GM12878 (cell line): ENCODE results near the gene SSTR1. TPM values are rescaled to one million over a fixed set of nuclear protein-coding genes. Genes with fewer than 3 reads are reported as not detected.

Experiments used
- ATAC-seq: fragments of 200-7000 bp; cut with Tn5 transposase; 3 replicates; pipeline ENCODE4 v1.9.1; 2020; ENCODE audit warnings: mild to moderate bottlenecking, moderate library complexity
- BruUV-seq: library from RNA; stranded (reverse); fragments of 400-500 nt; replicated peaks from 2 replicates; lab custom pipeline; 2021; lab: Mats Ljungman, UMichigan
- CTCF ChIA-PET: fragments of 300-600 bp; sonication (Branson Sonifier 250); formaldehyde crosslinking; extraction: SDS; loops from one replicate; lab custom pipeline; 2021; ENCODE audit warnings: inconsistent platforms; lab: Yijun Ruan, JAX
- POLR2A ChIA-PET: fragments of 350-600 bp; formaldehyde crosslinking; extraction: SDS; loops from one replicate; lab custom pipeline; 2021; ENCODE audit warnings: inconsistent platforms; lab: Charles Lee
- RAD21 ChIA-PET: fragments of 300-600 bp; sonication (Branson Sonifier 250); formaldehyde crosslinking; loops from one replicate; lab custom pipeline; 2023; ENCODE audit warnings: antibody characterized with exemption; ENCODE audit not compliant: unreplicated experiment; lab: Charles Lee
- SMC1A ChIA-PET: fragments of 300-600 bp; sonication (Branson Sonifier 250); formaldehyde crosslinking; loops from one replicate; lab custom pipeline; 2023; ENCODE audit not compliant: unreplicated experiment, uncharacterized antibody; lab: Charles Lee
- DNase-seq: peaks from one replicate; pipeline ENCODE4 v3.0.0-alpha.2; 2011; ENCODE audit warnings: low read depth, low spot score
- FAIRE-seq: peaks from 3 replicates; lab custom pipeline; 2011; peaks lifted over from hg19 to GRCh38; lab: Jason Lieb, UNC
- H2AFZ ChIP-seq: 2 replicates; pipeline ENCODE4 v1.6.0; 2011; ENCODE audit warnings: low read depth, low read length, control low read depth; ENCODE audit not compliant: control insufficient read depth
- H3K27ac ChIP-seq: 2 replicates; pipeline ENCODE4 v1.5.1; 2011; ENCODE audit warnings: control low read depth; ENCODE audit not compliant: control insufficient read depth, insufficient read depth
- H3K27me3 ChIP-seq, 2 experiments: replicated peaks in 1 of 2; 2 replicates each; pipeline versions ENCODE4 v1.6.0 to v1.6.1; 2011; ENCODE audit warnings: low read length in 1 of 2; ENCODE audit not compliant: control insufficient read depth in 2 of 2, insufficient read depth in 2 of 2
- H3K36me3 ChIP-seq, 2 experiments: 2 replicates each; pipeline ENCODE4 v1.5.1; 2011; ENCODE audit warnings: low read length in 1 of 2; ENCODE audit not compliant: control insufficient read depth in 2 of 2, insufficient read depth in 2 of 2
- H3K4me1 ChIP-seq: 2 replicates; pipeline ENCODE4 v1.6.1; 2011; ENCODE audit warnings: mild to moderate bottlenecking, low read length, moderate library complexity, mixed read lengths; ENCODE audit not compliant: control insufficient read depth, insufficient read depth
- H3K4me2 ChIP-seq: 2 replicates; pipeline ENCODE4 v1.6.0; 2011; ENCODE audit warnings: control low read depth; ENCODE audit not compliant: control insufficient read depth, insufficient read depth
- H3K4me3 ChIP-seq: fragments of 200-600 bp; sonication (generic); 2 replicates; pipeline ENCODE4 v1.5.1; 2016
- H3K79me2 ChIP-seq: 2 replicates; pipeline ENCODE4 v1.6.0; 2011; ENCODE audit warnings: low read length; ENCODE audit not compliant: control insufficient read depth, insufficient read depth
- H3K9ac ChIP-seq: 2 replicates; pipeline ENCODE4 v1.8.0; 2011; ENCODE audit warnings: low read length, control low read depth, mixed read lengths; ENCODE audit not compliant: control insufficient read depth, insufficient read depth
- H3K9me3 ChIP-seq: replicated peaks from 3 replicates; pipeline ENCODE4 v1.5.1; 2011; ENCODE audit warnings: mild to moderate bottlenecking, low read length; ENCODE audit not compliant: control insufficient read depth, insufficient read depth
- H4K20me1 ChIP-seq: 2 replicates; pipeline ENCODE4 v1.6.0; 2011; ENCODE audit not compliant: control insufficient read depth, insufficient read depth
- ATF7 ChIP-seq: fragments of 450-650 bp; IDR thresholded peaks from 2 replicates; pipeline ENCODE4 v1.6.1; 2016; ENCODE audit warnings: low read depth, mild to moderate bottlenecking
- BACH1 ChIP-seq: fragments of 450-650 bp; IDR thresholded peaks from 2 replicates; pipeline ENCODE4 v1.6.1; 2017; ENCODE audit warnings: mild to moderate bottlenecking, borderline replicate concordance
- CBX3 ChIP-seq: fragments of 200-600 bp; sonication (generic); IDR thresholded peaks from 2 replicates; pipeline ENCODE4 v1.6.1; 2016; ENCODE audit warnings: low read depth, borderline replicate concordance
- CREB1 ChIP-seq: IDR thresholded peaks from 2 replicates; pipeline ENCODE4 v1.6.1; 2012; ENCODE audit warnings: low read depth, mild to moderate bottlenecking, inconsistent platforms
- ETV6 ChIP-seq, 2 experiments: fragments of 450-650 bp in 1 of 2; IDR thresholded peaks in 1 of 2; conservative IDR thresholded peaks in 1 of 2; 2 replicates each; pipeline ENCODE4 v1.6.1; 2014; ENCODE audit warnings: antibody characterized with exemption in 1 of 2, borderline replicate concordance in 1 of 2, low read depth in 1 of 2, mild to moderate bottlenecking in 1 of 2, moderate library complexity in 1 of 2
- IRF4 ChIP-seq: IDR thresholded peaks from 2 replicates; pipeline ENCODE4 v1.6.1; 2011; ENCODE audit warnings: low read depth, low read length
- KDM1A ChIP-seq: fragments of 200-600 bp; sonication (generic); IDR thresholded peaks from 2 replicates; pipeline ENCODE4 v1.6.1; 2016; ENCODE audit warnings: borderline replicate concordance
- MEF2B ChIP-seq: fragments of 450-650 bp; IDR thresholded peaks from 2 replicates; pipeline ENCODE4 v1.6.1; 2018; ENCODE audit warnings: mild to moderate bottlenecking, moderate library complexity; ENCODE audit not compliant: partially characterized antibody, poor library complexity, severe bottlenecking
- MTA3 ChIP-seq: IDR thresholded peaks from 2 replicates; pipeline ENCODE4 v1.6.1; 2012; ENCODE audit warnings: low read length, inconsistent platforms, borderline replicate concordance
- NFIC ChIP-seq: IDR thresholded peaks from 2 replicates; pipeline ENCODE4 v1.6.1; 2012; ENCODE audit warnings: low read depth, mild to moderate bottlenecking, inconsistent platforms, low read length, moderate library complexity
- PRDM15 ChIP-seq: fragments of 450-650 bp; formaldehyde crosslinking; IDR thresholded peaks from 2 replicates; pipeline ENCODE4 v1.4.0; 2020; ENCODE audit warnings: mild to moderate bottlenecking, moderate library complexity
- RB1 ChIP-seq: fragments of 450-650 bp; formaldehyde crosslinking; IDR thresholded peaks from 2 replicates; pipeline ENCODE4 v1.6.1; 2017; ENCODE audit warnings: mild to moderate bottlenecking, borderline replicate concordance
- RELA ChIP-seq: fragments of 450-650 bp; IDR thresholded peaks from 2 replicates; pipeline ENCODE4 v1.8.0; 2014; ENCODE audit warnings: borderline replicate concordance; ENCODE audit not compliant: partially characterized antibody
- SMAD1 ChIP-seq: fragments of 450-650 bp; IDR thresholded peaks from 2 replicates; pipeline ENCODE4 v1.6.1; 2018; ENCODE audit warnings: mild to moderate bottlenecking, low read depth; ENCODE audit not compliant: partially characterized antibody
- WGBS: methylation state at CpG from one replicate; pipeline ENCODE4 v1.1.6; 2016; ENCODE audit warnings: low lambda C conversion rate; ENCODE audit not compliant: insufficient replicate concordance, insufficient coverage; ENCODE audit errors: missing lambda C conversion rate; 5-methylcytosine and 5-hydroxymethylcytosine counted together
- in situ Hi-C: fragments of 300-500 bp; cut with MboI; formaldehyde crosslinking; loops from 9 replicates; pipeline ENCODE4 v1.14.3; 2018; ENCODE audit warnings: mixed read lengths
- intact Hi-C: fragments of 100-400 bp; cut with micrococcal nuclease; formaldehyde crosslinking; loops from one replicate; pipeline ENCODE4 v1.14.2; 2022; ENCODE audit not compliant: unreplicated experiment
- polyA plus RNA-seq, 11 experiments: library from polyadenylated mRNA; depleted of rRNA in 4 of 11; unstranded in 6 of 11; stranded (reverse) in 5 of 11; fragments of >200 nt; fragmentation: Nextera tagmentation in 4 of 11; fragmentation: Illumina TruSeq in 1 of 11; extraction: Ambion mirVana in 4 of 11; extraction: Trizol in 1 of 11; gene quantifications; 1 replicate in 1 of 11; 2 replicates in 10 of 11; pipeline versions ENCODE4 v1.2.1 to v1.2.3, GENCODE V29; 2011 to 2016; ENCODE audit warnings: inconsistent platforms in 2 of 11, missing spikeins in 2 of 11, low read depth in 1 of 11
- total RNA-seq, 4 experiments: library from RNA; depleted of rRNA in 3 of 4; stranded (reverse); fragments of >200 nt in 3 of 4; fragmentation: Illumina TruSeq in 1 of 4; extraction: Trizol in 1 of 4; gene quantifications; 2 replicates each; pipeline versions ENCODE4 v1.2.1 to v1.2.3, GENCODE V29; 2013 to 2021

Gene SSTR1
- total and polyA plus RNA-seq, 10 of the 15 experiments (the other 5 are each of a cell fraction or from before 2014, with no cell fraction given), result 0.01 to 0.05 TPM; not detected in 8

GRCh38 chr14:38248321-38249028 is 40.8 kb downstream of the SSTR1 start:
- ATAC-seq (no peak), FAIRE-seq (no peak), DNase-seq (no peak)
- Histone ChIP-seq H3K27me3 (no peaks in the 10 kb centered on the region), H3K79me2 (no peaks in the 10 kb centered on the region), H3K36me3 (no peaks in the 10 kb centered on the region), H3K27ac (no peak overlapping the region), H4K20me1 (no peaks in the 10 kb centered on the region), H3K4me1 (no peaks in the 10 kb centered on the region), H3K9ac (no peak overlapping the region), H3K9me3 (no peaks in the 10 kb centered on the region), H2AFZ (no peak overlapping the region), H3K4me2 (no peak overlapping the region), H3K4me3 (no peak overlapping the region)
- WGBS, result 29% methylated on average over 3 of the region's 3 CpGs
- no TSS peak for BruUV-seq
- intact Hi-C loops (no loop called here), in situ Hi-C loops (no loop called here)
- ChIA-PET POLR2A (no interaction called here), CTCF (no interaction called here), SMC1A (interaction anchor here (1.0 to 1.3 kb wide), 2 partner anchors 8 to 10 kb away, joined by 3 to 4 read pairs; no protein-coding TSS in a partner anchor), RAD21 (no interaction called here)
- no peak for TF ChIP-seq CBX3

- no peak for FAIRE-seq
- DNase-seq, result no peak
- Histone ChIP-seq H3K4me3 (no peak overlapping the region), H3K27me3 (no peaks in the 10 kb centered on the region), H3K79me2 (no peaks in the 10 kb centered on the region), H3K4me2 (no peak overlapping the region), H3K9ac (no peak overlapping the region), H3K27ac (no peak overlapping the region), H2AFZ (no peak overlapping the region), H4K20me1 (no peaks in the 10 kb centered on the region), H3K36me3 (no peaks in the 10 kb centered on the region), H3K4me1 (no peaks in the 10 kb centered on the region), H3K9me3 (no peaks in the 10 kb centered on the region; the same call in 2 of the 3 replicates)
- SMC1A ChIA-PET, result no interaction called here
- no TSS peak for BruUV-seq
- in situ Hi-C loops, result no loop called here
- no peak for TF ChIP-seq MEF2B
- TF ChIP-seq MTA3, result no peak
- TF ChIP-seq RELA, result no peak
- no peak for TF ChIP-seq CREB1
- no peak for TF ChIP-seq RB1
- no peak for TF ChIP-seq ETV6 (conservative IDR thresholded peaks at IDR 0.05 in 1 of 2, IDR thresholded peaks at IDR 0.05 in 1 of 2; ENCODE audit: borderline replicate concordance in 1 of 2, low read depth in 1 of 2)
- no peak for TF ChIP-seq ATF7
- TF ChIP-seq SMAD1, result no peak
- TF ChIP-seq BACH1, result no peak
- TF ChIP-seq PRDM15, result no peak
- TF ChIP-seq NFIC, result no peak
- TF ChIP-seq IRF4, result no peak
- no peak for TF ChIP-seq KDM1A
- POLR2A ChIA-PET, result no interaction called here
- RAD21 ChIA-PET, result no interaction called here
- intact Hi-C loops, result no loop called here
- CTCF ChIA-PET, result interaction anchor here (0.9 to 1.5 kb wide), 2 partner anchors 19 to 50 kb away, joined by 3 to 4 read pairs; no protein-coding TSS in a partner anchor
- ATAC-seq, result no peak
These were observed 42.6 kb downstream of the SSTR1 start for GRCh38 chr14:38250331-38250730.
